Kidney epithelial cell (primary cell): Measurements from ENCODE around the gene CDH9. TPM values are rescaled to one million over a fixed set of nuclear protein-coding genes. Genes with fewer than 3 reads are reported as not detected.
"Not testable (repeated sequence)": the region's sequence is repeated elsewhere in the genome, so short reads cannot be mapped to it uniquely, and the experiment has no call there.

Experiments used
- DNase-seq: peaks from one replicate; pipeline ENCODE4 v3.0.0-alpha.2; 2010; ENCODE audit warnings: low read depth
- H3K27me3 ChIP-seq: 2 replicates; pipeline ENCODE4 v1.6.0; 2011; ENCODE audit warnings: low read length; ENCODE audit not compliant: control insufficient read depth, insufficient read depth
- H3K36me3 ChIP-seq: 2 replicates; pipeline ENCODE4 v1.5.1; 2011; ENCODE audit warnings: low read length; ENCODE audit not compliant: control insufficient read depth, insufficient read depth
- H3K4me3 ChIP-seq: 2 replicates; pipeline ENCODE4 v1.5.1; 2011; ENCODE audit warnings: low read depth, mild to moderate bottlenecking, control low read depth, low read length
- CTCF ChIP-seq: IDR thresholded peaks from 2 replicates; pipeline ENCODE4 v1.5.1; 2011; ENCODE audit warnings: mild to moderate bottlenecking, moderate library complexity, low read length, control low read depth, inconsistent platforms; ENCODE audit not compliant: insufficient read depth, poor library complexity, severe bottlenecking
- total RNA-seq: library from RNA; depleted of rRNA; stranded (reverse); fragments of >200 nt; gene quantifications from 2 replicates; pipeline ENCODE4 v1.2.3, GENCODE V29; 2015

The CDH9 gene
- total RNA-seq, 1 donor from 2014 or later = not detected

GRCh38 chr5:26856238-26856637 is 182.1 kb downstream of the CDH9 start:
- no peak for DNase-seq

GRCh38 chr5:26852450-26852849 is 185.9 kb downstream of the CDH9 start:
- DNase-seq, H3K27me3 ChIP-seq, H3K36me3 ChIP-seq, H3K4me3 ChIP-seq: not testable (repeated sequence)

More at GRCh38 chr5:26856238-26856637, 182.1 kb downstream of the CDH9 start:
- H3K36me3 ChIP-seq = no peaks in the 10 kb centered on the region
- no peaks in the 10 kb centered on the region for H3K27me3 ChIP-seq
- TF ChIP-seq CTCF = no peak
- H3K4me3 ChIP-seq = no peak overlapping the region

- no peaks in the 10 kb centered on the region for H3K36me3 ChIP-seq
- DNase-seq = no peak
These were observed 191.2 kb downstream of the CDH9 start for GRCh38 chr5:26847041-26847736.

GRCh38 chr5:26843677-26844076 is 194.7 kb downstream of the CDH9 start:
- no peak overlapping the region for H3K4me3 ChIP-seq
- no peaks in the 10 kb centered on the region for H3K27me3 ChIP-seq
- DNase-seq = no peak
- H3K36me3 ChIP-seq = no peaks in the 10 kb centered on the region
- TF ChIP-seq CTCF = no peak

More at GRCh38 chr5:26847041-26847736, 191.2 kb downstream of the CDH9 start:
- no peak for TF ChIP-seq CTCF
- no peaks in the 10 kb centered on the region for H3K27me3 ChIP-seq
- H3K4me3 ChIP-seq = no peak overlapping the region

GRCh38 chr5:26833596-26833995 is 204.8 kb downstream of the CDH9 start:
- no peaks in the 10 kb centered on the region for H3K36me3 ChIP-seq
- no peak overlapping the region for H3K4me3 ChIP-seq
- no peak for DNase-seq
- H3K27me3 ChIP-seq = no peaks in the 10 kb centered on the region
- no peak for TF ChIP-seq CTCF
